Activated CD8-positive, alpha-beta memory T cell treated with anti-CD3 and anti-CD28 coated beads, Interleukin-2, amount 10 ng/mL, durations not matched to agents 7 days and 5 days (primary cell): ENCODE data around the gene TSHZ1. TPM values are rescaled to one million over a fixed set of nuclear protein-coding genes. Genes with fewer than 3 reads are reported as not detected.

ENCODE experiments used
- ATAC-seq: fragments of 150-1000 bp; cut with Tn5 transposase; one replicate; pipeline ENCODE4 v1.10.0; 2021; ENCODE audit warnings: moderate library complexity
- CTCF ChIA-PET: fragments of 350-600 bp; sonication (Branson Sonifier 250); formaldehyde crosslinking; loops from one replicate; lab custom pipeline; 2021; ENCODE audit warnings: antibody characterized with exemption; lab: Charles Lee
- DNase-seq: peaks from one replicate; pipeline ENCODE4 v3.0.0-alpha.2; 2020
- H3K27ac Mint-ChIP-seq: one replicate; pipeline ENCODE4 v1.8.0; 2021; ENCODE audit warnings: mild to moderate bottlenecking, mixed read lengths
- H3K27me3 Mint-ChIP-seq: one replicate; pipeline ENCODE4 v1.8.0; 2021; ENCODE audit warnings: mixed read lengths
- H3K36me3 Mint-ChIP-seq: one replicate; pipeline ENCODE4 v1.8.0; 2021; ENCODE audit warnings: mild to moderate bottlenecking, mixed read lengths
- H3K4me1 Mint-ChIP-seq: one replicate; pipeline ENCODE4 v1.8.0; 2021; ENCODE audit warnings: mixed read lengths
- H3K4me3 Mint-ChIP-seq: one replicate; pipeline ENCODE4 v1.8.0; 2021; ENCODE audit warnings: mild to moderate bottlenecking, moderate library complexity, mixed read lengths
- H3K9me3 Mint-ChIP-seq: one replicate; pipeline ENCODE4 v1.8.0; 2022; ENCODE audit warnings: low read depth, mixed read lengths
- total RNA-seq, 2 experiments: library from RNA; stranded (reverse); gene quantifications; one replicate each; pipeline ENCODE4 v1.2.3, GENCODE V29; 2021

Gene TSHZ1
- total RNA-seq, 2 experiments from 2014 or later = 13.8 to 20.4 TPM

- Mint-ChIP-seq H3K27ac (no peak overlapping the region), H3K27me3 (no peaks in the 10 kb centered on the region), H3K36me3 (no peaks in the 10 kb centered on the region), H3K9me3 (no peaks in the 10 kb centered on the region), H3K4me1 (peaks cover 11% of the 10 kb centered on the region), H3K4me3 (no peak overlapping the region)
- CTCF ChIA-PET = no interaction called here
- ATAC-seq (no peak), DNase-seq (no peak)
Observed at GRCh38 chr18:75271952-75272351, 61.4 kb downstream of the TSHZ1 start.

- Mint-ChIP-seq H3K4me1 (peaks cover 7% of the 10 kb centered on the region), H3K36me3 (no peaks in the 10 kb centered on the region), H3K27me3 (no peaks in the 10 kb centered on the region), H3K4me3 (no peak overlapping the region), H3K9me3 (no peaks in the 10 kb centered on the region), H3K27ac (no peak overlapping the region)
- DNase-seq (no peak), ATAC-seq (no peak)
- CTCF ChIA-PET = no interaction called here
Observed at GRCh38 chr18:75273817-75274216, 63.2 kb downstream of the TSHZ1 start.

- no peak for ATAC-seq
- peaks cover 7% of the 10 kb centered on the region for H3K4me1 Mint-ChIP-seq
- H3K9me3 Mint-ChIP-seq = no peaks in the 10 kb centered on the region
- H3K27ac Mint-ChIP-seq = no peak overlapping the region
- no peak for DNase-seq
- H3K36me3 Mint-ChIP-seq = no peaks in the 10 kb centered on the region
- no peak overlapping the region for H3K4me3 Mint-ChIP-seq
- CTCF ChIA-PET = no interaction called here
- H3K27me3 Mint-ChIP-seq = no peaks in the 10 kb centered on the region
Observed at GRCh38 chr18:75275226-75275625, 64.6 kb downstream of the TSHZ1 start.

GRCh38 chr18:75276818-75277609, 66.4 kb downstream of the TSHZ1 start:
- Mint-ChIP-seq H3K27me3 (no peaks in the 10 kb centered on the region), H3K36me3 (no peaks in the 10 kb centered on the region), H3K4me3 (no peak overlapping the region), H3K9me3 (no peaks in the 10 kb centered on the region), H3K27ac (no peak overlapping the region), H3K4me1 (peaks cover 7% of the 10 kb centered on the region)
- CTCF ChIA-PET = interaction anchor here (1.9 kb wide), 1 partner anchor 9 kb away, joined by 4 read pairs; no protein-coding TSS in a partner anchor
- no peak for ATAC-seq
- DNase-seq = no peak

GRCh38 chr18:75277610-75277928, 67.0 kb downstream of the TSHZ1 start:
- no peak for ATAC-seq
- CTCF ChIA-PET = interaction anchor here (1.9 kb wide), 1 partner anchor 9 kb away, joined by 4 read pairs; no protein-coding TSS in a partner anchor
- Mint-ChIP-seq H3K36me3 (no peaks in the 10 kb centered on the region), H3K4me1 (peaks cover 7% of the 10 kb centered on the region), H3K9me3 (no peaks in the 10 kb centered on the region), H3K4me3 (no peak overlapping the region), H3K27me3 (no peaks in the 10 kb centered on the region), H3K27ac (no peak overlapping the region)
- no peak for DNase-seq

GRCh38 chr18:75279381-75279780, 68.8 kb downstream of the TSHZ1 start:
- CTCF ChIA-PET = no interaction called here
- Mint-ChIP-seq H3K4me1 (peaks cover 7% of the 10 kb centered on the region), H3K4me3 (no peak overlapping the region), H3K36me3 (no peaks in the 10 kb centered on the region), H3K27ac (no peak overlapping the region), H3K27me3 (no peaks in the 10 kb centered on the region), H3K9me3 (no peaks in the 10 kb centered on the region)
- ATAC-seq (no peak), DNase-seq (no peak)

- Mint-ChIP-seq H3K4me1 (peaks cover 7% of the 10 kb centered on the region), H3K27me3 (no peaks in the 10 kb centered on the region), H3K4me3 (no peak overlapping the region), H3K27ac (no peak overlapping the region), H3K9me3 (no peaks in the 10 kb centered on the region), H3K36me3 (peaks cover 7% of the 10 kb centered on the region)
- ATAC-seq (no peak), DNase-seq (no peak)
- CTCF ChIA-PET = no interaction called here
Observed at GRCh38 chr18:75280427-75281280, 70.1 kb downstream of the TSHZ1 start.

- Mint-ChIP-seq H3K4me3 (no peak overlapping the region), H3K4me1 (no peaks in the 10 kb centered on the region), H3K9me3 (no peaks in the 10 kb centered on the region), H3K36me3 (peaks cover 14% of the 10 kb centered on the region), H3K27me3 (no peaks in the 10 kb centered on the region), H3K27ac (no peak overlapping the region)
- DNase-seq (no peak), ATAC-seq (no peak)
- CTCF ChIA-PET = no interaction called here
Observed at GRCh38 chr18:75282746-75283145, 72.1 kb downstream of the TSHZ1 start.

GRCh38 chr18:75283731-75284130, 73.1 kb downstream of the TSHZ1 start:
- DNase-seq (no peak), ATAC-seq (no peak)
- no peak overlapping the region for H3K4me3 Mint-ChIP-seq
- CTCF ChIA-PET = no interaction called here
- H3K27me3 Mint-ChIP-seq = no peaks in the 10 kb centered on the region
- no peak overlapping the region for H3K27ac Mint-ChIP-seq
- no peaks in the 10 kb centered on the region for H3K9me3 Mint-ChIP-seq
- H3K36me3 Mint-ChIP-seq = peaks cover 17% of the 10 kb centered on the region
- no peaks in the 10 kb centered on the region for H3K4me1 Mint-ChIP-seq

GRCh38 chr18:75284566-75284965, 74.0 kb downstream of the TSHZ1 start:
- Mint-ChIP-seq H3K27me3 (no peaks in the 10 kb centered on the region), H3K4me3 (no peak overlapping the region), H3K4me1 (no peaks in the 10 kb centered on the region), H3K9me3 (no peaks in the 10 kb centered on the region), H3K36me3 (peaks cover 17% of the 10 kb centered on the region), H3K27ac (no peak overlapping the region)
- CTCF ChIA-PET = no interaction called here
- DNase-seq = no peak
- no peak for ATAC-seq

GRCh38 chr18:75285876-75286275, 75.3 kb downstream of the TSHZ1 start:
- no peaks in the 10 kb centered on the region for H3K9me3 Mint-ChIP-seq
- H3K27me3 Mint-ChIP-seq = no peaks in the 10 kb centered on the region
- H3K4me3 Mint-ChIP-seq = no peak overlapping the region
- ATAC-seq (no peak), DNase-seq (no peak)
- H3K4me1 Mint-ChIP-seq = no peaks in the 10 kb centered on the region
- H3K36me3 Mint-ChIP-seq = peaks cover 17% of the 10 kb centered on the region
- CTCF ChIA-PET = interaction anchor here (1.5 kb wide), 1 partner anchor 9 kb away, joined by 4 read pairs; no protein-coding TSS in a partner anchor
- no peak overlapping the region for H3K27ac Mint-ChIP-seq

GRCh38 chr18:75287006-75287405, 76.4 kb downstream of the TSHZ1 start:
- no peak for ATAC-seq
- CTCF ChIA-PET = interaction anchor here (1.5 kb wide), 1 partner anchor 10 kb away, joined by 4 read pairs; no protein-coding TSS in a partner anchor
- H3K27ac Mint-ChIP-seq = no peak overlapping the region
- H3K4me3 Mint-ChIP-seq = no peak overlapping the region
- no peaks in the 10 kb centered on the region for H3K27me3 Mint-ChIP-seq
- no peaks in the 10 kb centered on the region for H3K9me3 Mint-ChIP-seq
- no peak for DNase-seq
- H3K4me1 Mint-ChIP-seq = no peaks in the 10 kb centered on the region
- H3K36me3 Mint-ChIP-seq = peaks cover 17% of the 10 kb centered on the region

GRCh38 chr18:75287700-75288099, 77.1 kb downstream of the TSHZ1 start:
- CTCF ChIA-PET = no interaction called here
- DNase-seq = no peak
- Mint-ChIP-seq H3K36me3 (peaks cover 17% of the 10 kb centered on the region), H3K9me3 (no peaks in the 10 kb centered on the region), H3K27me3 (no peaks in the 10 kb centered on the region), H3K4me3 (no peak overlapping the region), H3K4me1 (no peaks in the 10 kb centered on the region), H3K27ac (no peak overlapping the region)
- ATAC-seq = no peak

GRCh38 chr18:75289761-75290160, 79.2 kb downstream of the TSHZ1 start:
- no peak overlapping the region for H3K27ac Mint-ChIP-seq
- no peak for DNase-seq
- H3K36me3 Mint-ChIP-seq = peaks cover 17% of the 10 kb centered on the region
- no peaks in the 10 kb centered on the region for H3K27me3 Mint-ChIP-seq
- H3K4me3 Mint-ChIP-seq = no peak overlapping the region
- H3K9me3 Mint-ChIP-seq = no peaks in the 10 kb centered on the region
- no peaks in the 10 kb centered on the region for H3K4me1 Mint-ChIP-seq
- CTCF ChIA-PET = no interaction called here
- no peak for ATAC-seq
